Measurements from ENCODE around the gene SCLT1.

SCLT1 gene

DNA sequence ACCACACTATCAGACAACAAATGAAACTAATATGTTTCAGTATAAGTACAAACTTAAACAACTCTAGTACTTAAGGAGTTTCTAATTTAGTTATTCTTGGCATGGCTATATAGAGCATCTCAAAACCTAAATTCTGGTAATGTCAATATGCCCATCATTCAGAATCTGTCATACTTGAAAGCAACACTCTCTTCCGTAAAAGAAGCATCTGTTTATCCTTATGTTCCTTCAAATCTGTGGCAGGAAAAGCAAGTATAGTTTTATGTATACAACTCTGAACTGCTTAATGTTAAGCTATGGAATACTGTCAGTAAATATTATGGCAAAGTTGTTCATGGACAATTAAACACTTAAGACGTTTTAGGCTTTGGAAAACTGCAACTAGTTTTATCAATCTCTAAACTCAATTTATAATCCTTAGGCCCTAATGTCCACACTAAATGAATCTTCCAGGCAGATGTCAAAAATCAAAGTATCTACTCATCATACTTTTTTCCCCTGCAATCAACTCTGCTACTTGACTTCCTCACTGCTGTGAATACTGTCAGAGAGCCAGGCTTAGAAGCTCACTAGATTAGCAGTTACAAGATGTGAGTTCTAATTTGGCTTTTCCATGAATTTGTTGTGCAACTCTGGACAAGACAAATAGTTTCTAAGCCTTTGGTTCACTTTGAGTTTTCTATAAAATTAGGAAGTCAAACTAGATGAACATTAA lies 109.4 kb downstream of the SCLT1 start:
- no peak overlapping the region for H3K4me3 ChIP-seq (ENCODE audit: low read depth, low read length)
- TF ChIP-seq, protein P1, sequence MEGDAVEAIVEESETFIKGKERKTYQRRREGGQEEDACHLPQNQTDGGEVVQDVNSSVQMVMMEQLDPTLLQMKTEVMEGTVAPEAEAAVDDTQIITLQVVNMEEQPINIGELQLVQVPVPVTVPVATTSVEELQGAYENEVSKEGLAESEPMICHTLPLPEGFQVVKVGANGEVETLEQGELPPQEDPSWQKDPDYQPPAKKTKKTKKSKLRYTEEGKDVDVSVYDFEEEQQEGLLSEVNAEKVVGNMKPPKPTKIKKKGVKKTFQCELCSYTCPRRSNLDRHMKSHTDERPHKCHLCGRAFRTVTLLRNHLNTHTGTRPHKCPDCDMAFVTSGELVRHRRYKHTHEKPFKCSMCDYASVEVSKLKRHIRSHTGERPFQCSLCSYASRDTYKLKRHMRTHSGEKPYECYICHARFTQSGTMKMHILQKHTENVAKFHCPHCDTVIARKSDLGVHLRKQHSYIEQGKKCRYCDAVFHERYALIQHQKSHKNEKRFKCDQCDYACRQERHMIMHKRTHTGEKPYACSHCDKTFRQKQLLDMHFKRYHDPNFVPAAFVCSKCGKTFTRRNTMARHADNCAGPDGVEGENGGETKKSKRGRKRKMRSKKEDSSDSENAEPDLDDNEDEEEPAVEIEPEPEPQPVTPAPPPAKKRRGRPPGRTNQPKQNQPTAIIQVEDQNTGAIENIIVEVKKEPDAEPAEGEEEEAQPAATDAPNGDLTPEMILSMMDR (conservative IDR thresholded peaks at IDR 0.05; ENCODE audit: low read depth, low read length), result no peak
- no peak for DNase-seq (ENCODE audit: low read depth)

DNA sequence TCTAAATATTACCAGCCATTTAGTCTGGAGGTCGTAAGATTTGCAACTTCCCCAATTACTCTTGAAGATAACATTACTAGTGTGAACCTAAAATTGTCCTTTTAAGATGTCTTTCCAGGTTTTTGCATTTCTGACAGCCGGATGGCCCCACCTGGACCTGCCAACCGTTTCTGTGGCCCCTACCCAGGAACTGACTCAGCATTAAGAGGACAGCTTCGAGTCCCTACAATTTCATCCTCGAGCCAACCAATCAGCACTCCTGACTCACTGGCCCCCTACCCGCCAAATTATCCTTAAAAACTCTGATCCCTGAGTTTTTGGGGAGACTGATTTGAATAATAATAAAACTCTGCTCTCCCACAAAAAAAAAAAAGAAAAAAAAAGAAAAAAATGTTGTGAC lies 112.0 kb downstream of the SCLT1 start:
- DNase-seq (ENCODE audit: low read depth), result no peak

DNA sequence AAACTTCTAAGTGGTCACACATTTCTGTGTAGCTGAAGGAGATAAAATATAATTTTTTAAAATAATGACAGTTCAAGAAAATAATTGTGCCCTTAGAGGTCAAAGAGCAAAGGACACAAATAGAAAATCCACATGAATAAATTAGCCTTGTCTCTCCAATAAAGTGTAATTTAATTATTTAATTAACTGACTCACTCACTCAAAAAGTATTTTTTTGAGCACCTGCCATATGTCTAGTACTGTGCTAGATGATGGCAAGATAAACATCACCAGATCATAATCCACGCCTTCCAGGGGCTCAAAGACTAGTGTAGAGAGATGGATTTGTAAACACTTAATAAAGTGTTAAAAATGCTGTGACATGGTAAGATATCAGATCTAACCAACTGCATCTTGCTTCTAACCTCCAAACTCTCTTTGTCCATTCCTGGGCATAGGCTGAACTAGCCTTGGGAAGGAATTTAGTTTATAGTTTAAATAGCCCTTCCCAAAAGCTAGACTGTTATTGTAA lies 112.5 kb downstream of the SCLT1 start:
- TF ChIP-seq, protein P1 (conservative IDR thresholded peaks at IDR 0.05; ENCODE audit: low read depth, low read length), result no peak
- no peak for DNase-seq (ENCODE audit: low read depth)
- no peak overlapping the region for H3K4me3 ChIP-seq (ENCODE audit: low read depth, low read length)

More for the DNA sequence above, 112.0 kb downstream of the SCLT1 start:
- H3K4me3 ChIP-seq (ENCODE audit: low read depth, low read length), result no peak overlapping the region
- TF ChIP-seq, protein P1 (conservative IDR thresholded peaks at IDR 0.05; ENCODE audit: low read depth, low read length), result no peak

DNA sequence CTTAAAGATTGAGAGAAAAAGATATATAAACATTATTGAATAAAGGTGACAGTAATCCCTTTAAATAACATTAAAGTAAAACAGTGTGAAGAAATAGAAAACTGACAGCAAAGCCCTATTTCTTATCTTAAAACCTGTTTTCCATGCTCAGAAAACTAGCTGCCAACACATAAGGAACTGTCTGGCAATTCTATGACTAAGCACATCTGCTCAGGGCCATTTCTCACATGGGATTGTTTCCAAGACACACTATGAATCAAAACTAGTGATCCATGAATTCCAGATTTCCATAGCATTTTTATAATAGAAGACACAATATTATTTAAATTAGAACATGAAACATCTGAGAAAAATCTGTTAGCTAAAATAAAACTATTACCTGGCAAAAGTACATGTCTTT lies 113.4 kb downstream of the SCLT1 start:
- DNase-seq (ENCODE audit: low read depth), result peak; percentile 88
- TF ChIP-seq, protein P1 (conservative IDR thresholded peaks at IDR 0.05; ENCODE audit: low read depth, low read length), result no peak
- no peak overlapping the region for H3K4me3 ChIP-seq (ENCODE audit: low read depth, low read length)

DNA sequence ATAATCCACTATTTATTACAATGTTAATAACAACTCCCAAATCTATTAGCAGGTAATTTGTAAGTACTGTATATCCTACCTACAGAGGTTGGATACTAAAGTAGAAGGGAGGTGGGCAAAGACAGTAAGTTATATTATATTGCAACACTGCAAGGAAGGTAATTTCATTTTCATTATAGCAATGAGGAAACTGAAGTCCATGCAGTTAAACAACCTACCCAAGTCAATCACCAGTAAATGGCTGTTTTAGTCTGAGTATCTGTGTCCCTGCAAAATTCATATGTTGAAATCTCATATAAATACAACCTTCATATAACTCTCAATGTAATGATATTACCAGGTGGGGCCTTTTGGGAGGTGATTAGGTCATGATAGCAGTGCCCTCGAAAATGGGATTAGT lies 114.4 kb downstream of the SCLT1 start:
- TF ChIP-seq, protein P1 (conservative IDR thresholded peaks at IDR 0.05; ENCODE audit: low read depth, low read length), result no peak
- H3K4me3 ChIP-seq (ENCODE audit: low read depth, low read length), result no peak overlapping the region
- no peak for DNase-seq (ENCODE audit: low read depth)

DNA sequence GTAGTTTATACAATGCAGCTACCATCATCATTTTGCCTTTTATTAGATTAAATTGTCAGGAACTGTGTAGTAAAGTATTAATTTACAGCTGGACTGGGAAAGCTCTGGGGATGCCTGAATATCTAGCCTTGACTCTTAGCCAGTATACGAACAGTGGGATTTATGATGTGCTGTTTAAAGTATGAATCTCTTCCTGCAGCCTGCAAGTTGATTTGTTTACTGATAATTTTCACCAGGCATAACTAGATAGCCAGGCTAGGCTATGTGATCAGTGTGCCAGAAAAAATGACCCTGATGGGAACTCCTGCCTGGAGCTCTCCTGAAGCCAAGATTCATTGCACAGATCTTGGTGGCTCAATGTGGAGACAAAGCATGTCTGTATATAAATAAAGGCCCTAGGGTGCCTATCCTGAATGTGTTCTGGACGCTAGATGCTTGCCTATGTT lies 119.2 kb downstream of the SCLT1 start:
- no peak overlapping the region for H3K4me3 ChIP-seq (ENCODE audit: low read depth, low read length)
- peak; percentile 71 for DNase-seq (ENCODE audit: low read depth)

More for the DNA sequence above, 119.2 kb downstream of the SCLT1 start:
- TF ChIP-seq, protein P1 (conservative IDR thresholded peaks at IDR 0.05; ENCODE audit: low read depth, low read length), result no peak
